ENCODE data around the gene PCDH9. TPM values are rescaled to one million over a fixed set of nuclear protein-coding genes. Genes with fewer than 3 reads are reported as not detected.
"Not testable (repeated sequence)": the region's sequence is repeated elsewhere in the genome, so short reads cannot be mapped to it uniquely, and the experiment has no call there.

Gene PCDH9
- total RNA-seq, 1 donor from 2014 or later = 64.4 TPM

- DNase-seq (ENCODE audit: low spot score in 2 of 2); FAIRE-seq: not testable (repeated sequence)
Measured at GRCh38 chr13:66286806-66287205, 943.3 kb downstream of the PCDH9 start.

GRCh38 chr13:66275416-66275815 lies 954.7 kb downstream of the PCDH9 start:
- no peak for FAIRE-seq

GRCh38 chr13:66273011-66273410 lies 957.1 kb downstream of the PCDH9 start:
- DNase-seq (ENCODE audit: low spot score in 2 of 2) (no peak), FAIRE-seq (no peak)

More at GRCh38 chr13:66275416-66275815, 954.7 kb downstream of the PCDH9 start:
- DNase-seq (ENCODE audit: low spot score in 2 of 2) = no peak

GRCh38 chr13:66266761-66267160 lies 963.4 kb downstream of the PCDH9 start:
- DNase-seq (ENCODE audit: low spot score in 2 of 2) = no peak
- no peak for FAIRE-seq

- FAIRE-seq (no peak), DNase-seq (ENCODE audit: low spot score in 2 of 2) (no peak)
Measured at GRCh38 chr13:66266348-66266747, 963.8 kb downstream of the PCDH9 start.

GRCh38 chr13:66265371-66265770 lies 964.8 kb downstream of the PCDH9 start:
- DNase-seq (ENCODE audit: low spot score in 2 of 2) (no peak), FAIRE-seq (no peak)

GRCh38 chr13:66264971-66265370 lies 965.2 kb downstream of the PCDH9 start:
- FAIRE-seq = no peak
- peak in 1 of 2 donors; percentile 9 for DNase-seq (ENCODE audit: low spot score in 2 of 2)

GRCh38 chr13:66262330-66262729 lies 967.8 kb downstream of the PCDH9 start:
- FAIRE-seq = peak; percentile 21
- DNase-seq (ENCODE audit: low spot score in 2 of 2) = no peak

- not testable (repeated sequence) for FAIRE-seq; DNase-seq (ENCODE audit: low spot score in 2 of 2)
Measured at GRCh38 chr13:66259426-66259825, 970.7 kb downstream of the PCDH9 start.

Small RNAs within 50 kb of the gene (small RNA-seq; reads per million reads assigned to genes)
- not detected for gene RNU7-87P

Measured in frontal cortex (tissue), 4 donors.